ENCODE data around the gene DCC.

The DCC gene

GRCh38 chr18:53521068-53521467 lies 1181.1 kb downstream of the DCC start:
- no peak for DNase-seq (ENCODE audit: low read depth in 2 of 2)

- no peak for DNase-seq (ENCODE audit: low read depth in 2 of 2)
Observed at GRCh38 chr18:53526101-53526870, 1186.3 kb downstream of the DCC start.

DNA sequence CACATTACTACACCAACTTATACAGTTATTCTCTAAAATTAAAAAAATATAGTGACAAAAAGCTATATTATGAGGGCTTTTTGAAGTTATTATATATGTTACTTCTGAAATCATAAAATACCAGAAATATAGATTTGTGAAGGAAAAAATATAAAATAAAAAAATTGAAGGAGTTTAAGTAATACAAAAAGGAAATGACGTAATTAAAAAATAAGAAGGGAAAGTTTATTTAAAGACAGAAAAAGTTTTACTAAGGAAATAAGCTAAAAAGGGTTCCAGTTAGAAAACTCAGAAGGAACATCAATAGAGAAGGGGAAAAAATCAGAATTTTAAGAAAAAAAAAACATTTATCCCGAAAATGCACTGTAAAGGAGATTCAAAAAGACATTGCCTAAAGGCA lies 1187.4 kb downstream of the DCC start:
- DNase-seq (ENCODE audit: low read depth in 2 of 2), result no peak

- no peak for DNase-seq (ENCODE audit: low read depth in 2 of 2)
Observed at GRCh38 chr18:53531187-53531586, 1191.2 kb downstream of the DCC start.

DNA sequence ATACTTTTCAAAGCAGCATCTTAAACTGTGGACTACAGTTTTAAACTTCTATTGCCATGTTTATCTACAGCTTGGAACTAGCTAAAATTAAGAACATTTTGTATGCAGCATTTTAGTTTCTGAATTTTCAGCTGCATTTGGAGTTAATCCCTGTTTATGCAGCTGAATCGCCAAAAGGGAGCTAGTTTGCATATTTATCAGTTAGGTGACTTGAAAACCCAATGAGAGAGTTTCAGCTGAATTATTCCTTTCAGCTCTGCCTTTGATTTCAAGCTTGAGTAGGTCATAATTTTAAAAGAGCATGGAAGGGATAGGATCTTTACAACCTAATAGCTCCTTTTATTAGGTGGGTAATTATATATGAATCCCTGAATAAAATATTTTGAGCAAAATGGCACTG lies 1191.9 kb downstream of the DCC start:
- no peak for DNase-seq (ENCODE audit: low read depth in 2 of 2)

- DNase-seq (ENCODE audit: low read depth in 2 of 2), result no peak
Observed at GRCh38 chr18:53534203-53534602, 1194.2 kb downstream of the DCC start.

- DNase-seq (ENCODE audit: low read depth in 2 of 2), result no peak
Observed at GRCh38 chr18:53534695-53535094, 1194.7 kb downstream of the DCC start.

- no peak for DNase-seq (ENCODE audit: low read depth in 2 of 2)
Observed at GRCh38 chr18:53536908-53537307, 1196.9 kb downstream of the DCC start.

GRCh38 chr18:53541924-53542323 lies 1201.9 kb downstream of the DCC start:
- no peak for DNase-seq (ENCODE audit: low read depth in 2 of 2)

DNA sequence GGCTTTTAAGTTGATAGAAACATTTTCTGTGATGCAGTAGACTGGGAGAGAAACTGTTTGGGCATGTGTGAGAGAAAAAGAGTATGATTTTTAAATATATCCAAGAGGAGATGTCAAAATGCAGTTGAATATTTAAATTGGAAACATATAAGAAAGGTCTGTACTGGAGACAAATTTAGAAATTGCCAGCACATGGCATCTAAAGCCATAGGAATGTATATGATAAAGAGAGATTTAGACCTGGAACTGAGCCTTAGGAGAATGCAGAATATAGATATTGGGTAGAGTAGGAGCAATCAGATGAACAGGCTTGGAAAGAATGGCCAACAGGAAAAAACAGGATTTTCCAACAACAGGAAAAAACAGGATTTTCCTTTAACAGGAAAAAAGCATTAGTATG lies 1203.7 kb downstream of the DCC start:
- DNase-seq (ENCODE audit: low read depth in 2 of 2), result no peak

- DNase-seq (ENCODE audit: low read depth in 2 of 2), result no peak
Observed at GRCh38 chr18:53544917-53545316, 1204.9 kb downstream of the DCC start.

- DNase-seq (ENCODE audit: low read depth in 2 of 2), result no peak
Observed at GRCh38 chr18:53551868-53552426, 1212.0 kb downstream of the DCC start.

DNA sequence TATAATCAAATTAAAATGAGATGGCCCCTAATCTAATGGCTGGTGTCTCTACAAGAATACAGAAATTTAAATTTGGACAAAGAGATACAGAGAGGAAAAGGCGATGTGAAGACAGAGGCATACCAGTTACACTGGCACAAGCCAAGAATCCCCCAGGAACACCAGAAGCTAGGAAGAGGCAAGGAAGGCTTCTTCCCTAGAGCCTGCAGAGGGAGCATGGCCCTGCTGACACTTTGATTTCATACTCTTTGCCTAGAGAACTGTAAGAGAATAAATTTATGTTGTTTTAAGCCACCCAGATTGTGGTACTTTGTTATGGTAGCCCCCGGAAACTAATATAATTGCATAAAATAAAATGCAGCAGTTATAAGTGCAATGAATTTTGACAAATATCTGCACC lies 1213.0 kb downstream of the DCC start:
- DNase-seq (ENCODE audit: low read depth in 2 of 2), result no peak

DNA sequence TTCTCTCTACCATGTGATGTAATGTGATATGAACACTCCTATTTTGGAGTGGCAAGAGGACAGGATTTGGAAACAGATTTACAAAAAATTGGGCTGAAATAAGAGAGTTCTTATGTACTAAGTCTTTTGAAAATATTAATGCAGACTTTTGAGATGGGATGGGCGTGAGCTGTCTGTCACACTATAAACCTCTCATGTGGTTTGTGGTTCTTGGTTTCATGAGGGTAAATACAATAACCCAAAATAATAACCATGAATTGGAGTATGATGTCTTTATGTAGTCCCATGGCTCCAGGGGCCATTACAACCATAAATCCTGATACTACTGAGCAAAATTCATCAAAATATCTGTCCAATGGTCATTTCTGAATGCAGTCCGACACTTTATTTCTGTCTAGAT lies 1216.5 kb downstream of the DCC start:
- no peak for DNase-seq (ENCODE audit: low read depth in 2 of 2)

DNA sequence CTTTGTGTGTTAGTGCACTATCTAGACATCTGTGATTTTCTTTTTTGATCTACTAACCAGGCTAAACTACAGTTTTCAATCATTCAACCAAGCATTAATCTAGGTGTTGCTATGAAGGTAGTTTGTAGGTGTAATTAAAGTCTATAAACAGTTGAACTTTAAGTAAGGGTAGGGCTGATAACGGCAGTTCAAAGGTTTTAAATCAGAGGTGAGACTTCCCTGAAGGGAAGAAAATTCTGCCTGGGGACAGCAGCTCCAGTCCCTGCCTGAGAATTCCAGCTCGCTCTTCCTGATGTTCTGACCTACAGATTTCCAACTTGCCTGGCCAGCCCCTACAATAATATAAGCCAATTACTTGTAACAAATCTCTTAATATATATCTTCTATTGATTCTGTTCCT lies 1220.5 kb downstream of the DCC start:
- no peak for DNase-seq (ENCODE audit: low read depth in 2 of 2)

- DNase-seq (ENCODE audit: low read depth in 2 of 2), result no peak
Observed at GRCh38 chr18:53566626-53567025, 1226.6 kb downstream of the DCC start.

DNA sequence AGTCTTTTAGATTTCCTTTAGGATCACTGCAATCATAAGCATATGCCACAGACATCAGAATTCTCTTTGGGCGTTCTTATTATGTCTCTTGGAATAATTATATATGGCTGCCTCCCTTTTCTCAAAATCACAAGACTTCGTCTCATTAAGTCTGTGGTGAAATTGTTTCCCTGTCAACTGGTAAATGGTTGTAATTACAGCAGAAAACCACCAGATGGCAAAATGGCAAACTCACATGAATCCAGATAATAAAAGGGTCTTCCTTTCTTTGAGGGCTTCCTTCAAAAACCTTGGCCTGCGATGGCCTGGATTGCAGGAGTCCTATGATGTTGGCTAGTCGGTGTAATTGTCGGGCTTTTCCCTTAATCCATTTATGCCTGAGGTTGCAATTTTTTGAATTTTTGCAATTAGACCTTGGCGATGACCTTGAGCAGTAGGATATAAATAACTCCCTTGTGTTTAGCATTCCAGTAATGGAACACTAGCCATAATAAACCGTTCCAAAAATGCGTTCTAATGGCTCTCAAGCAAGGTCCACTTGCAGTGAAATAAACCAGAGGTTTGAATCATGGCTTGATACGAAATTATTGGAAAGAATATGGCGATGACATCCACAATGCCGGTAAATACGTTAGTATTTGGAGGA lies 1228.1 kb downstream of the DCC start:
- DNase-seq (ENCODE audit: low read depth in 2 of 2), result no peak

Data from stimulated activated CD4-positive, alpha-beta T cell treated with anti-CD3 and anti-CD28 coated beads, Interleukin-1b, Interleukin-23, amount 100 ng/mL, for 1 hour (primary cell).